Gastrocnemius medialis (tissue), 4 donors: ENCODE measurements around the gene CCDC87. TPM values are rescaled to one million over a fixed set of nuclear protein-coding genes. Genes with fewer than 3 reads are reported as not detected.
"Not testable (repeated sequence)": the region's sequence is repeated elsewhere in the genome, so short reads cannot be mapped to it uniquely, and the experiment has no call there.

ENCODE experiments used
- ATAC-seq, 2 donors: fragments of 150-250 bp; one replicate each; pipeline ENCODE4 v1.9.1; 2016
- DNase-seq, 2 donors: peaks; one replicate each; pipeline ENCODE4 v3.0.0-alpha.2; 2019
- H3K27ac ChIP-seq, 4 donors: fragments of 200-600 bp; sonication (generic); 1 replicate in 1 of 4; 2 replicates in 3 of 4; pipeline ENCODE4 v1.5.1; 2016 to 2018; ENCODE audit warnings: mild to moderate bottlenecking in 2 of 4, moderate library complexity in 1 of 4
- H3K27me3 ChIP-seq, 3 donors: fragments of 200-600 bp; sonication (generic) in 2 of 3; 1 replicate in 1 of 3; 2 replicates in 2 of 3; pipeline versions ENCODE4 v1.5.1 to v1.6.0; 2016 to 2019; ENCODE audit warnings: mild to moderate bottlenecking in 1 of 3, moderate library complexity in 1 of 3
- H3K36me3 ChIP-seq, 2 donors: fragments of 200-600 bp; sonication (generic) in 1 of 2; one replicate each; pipeline ENCODE4 v1.5.1; 2017 to 2018
- H3K4me1 ChIP-seq, 2 donors: fragments of 200-600 bp; sonication (generic) in 1 of 2; one replicate each; pipeline ENCODE4 v1.5.1; 2016 to 2017; ENCODE audit warnings: mild to moderate bottlenecking in 2 of 2
- H3K4me3 ChIP-seq, 4 donors: fragments of 200-600 bp; sonication (generic) in 3 of 4; 1 replicate in 1 of 4; 2 replicates in 3 of 4; pipeline ENCODE4 v1.5.1; 2016 to 2019; ENCODE audit warnings: mild to moderate bottlenecking in 2 of 4
- H3K9me3 ChIP-seq, 3 donors: fragments of 200-600 bp; sonication (generic) in 2 of 3; 1 replicate in 1 of 3; 2 replicates in 2 of 3; pipeline ENCODE4 v1.5.1; 2016 to 2019
- POLR2A ChIP-seq, 2 donors: fragments of 450-650 bp; IDR thresholded peaks; one replicate each; pipeline ENCODE4 v1.6.1; 2017; ENCODE audit warnings: antibody characterized with exemption in 2 of 2, mild to moderate bottlenecking in 2 of 2, moderate library complexity in 2 of 2
- in situ Hi-C, 4 donors: fragments of 200-750 bp; cut with MboI; loops; one replicate each; pipeline versions ENCODE4 v1.15.0 to v1.8.0; 2017; ENCODE audit warnings: low sequenced_read_pairs in 4 of 4
- intact Hi-C: fragments of 100-400 bp; cut with DNase I; formaldehyde crosslinking; loops from one replicate; pipeline ENCODE4 v1.15.1; 2023; ENCODE audit warnings: low total_unique reads
- total RNA-seq, 4 donors: library from RNA; depleted of rRNA; stranded (reverse); fragments of >200 nt; gene quantifications; one replicate each; pipeline versions ENCODE4 v1.1.0 to v1.2.3, GENCODE V29; 2016
- TF ChIP-seq, protein P1 (sequence below), 5 experiments: fragments of 450-650 bp in 3 of 5; fragments of 200-600 bp in 2 of 5; sonication (generic) in 2 of 5; IDR thresholded peaks in 4 of 5; conservative IDR thresholded peaks in 1 of 5; 1 replicate in 4 of 5; 2 replicates in 1 of 5; pipeline ENCODE4 v1.5.1; 2016 to 2019; ENCODE audit warnings: antibody characterized with exemption in 5 of 5, mild to moderate bottlenecking in 3 of 5, moderate library complexity in 3 of 5

CCDC87 gene
- total RNA-seq, 4 donors from 2014 or later = 0.13 to 0.41 TPM; not detected in 2

DNA sequence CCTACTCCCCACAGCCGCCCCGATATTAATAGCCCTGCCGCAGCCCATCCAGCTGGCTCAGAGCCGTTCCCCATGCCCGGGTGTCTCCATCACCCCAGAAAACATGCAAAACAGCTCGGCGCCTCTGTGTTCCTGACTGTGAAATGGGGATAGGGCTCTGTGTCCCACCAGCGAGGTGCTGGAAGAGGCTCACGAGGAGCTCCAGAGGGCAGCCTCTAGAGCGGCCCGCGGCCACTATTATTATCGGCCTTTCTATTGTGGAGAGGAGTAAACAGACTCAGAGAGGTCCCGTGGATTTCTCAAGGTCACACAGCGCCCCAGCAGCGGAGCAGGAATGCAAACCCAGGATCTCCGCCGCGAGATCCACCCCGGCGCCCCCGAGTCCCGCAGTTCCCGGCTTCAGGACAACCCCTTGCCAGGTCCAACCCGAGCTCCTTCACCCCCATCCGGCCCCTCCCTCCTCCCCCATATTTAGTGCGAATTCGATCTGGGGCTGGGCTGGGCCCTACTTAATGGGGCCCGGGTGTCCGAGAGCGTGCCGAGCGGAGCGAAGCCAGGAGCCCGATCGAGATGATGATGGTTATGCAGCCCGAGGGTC lies 46.4 kb downstream of the CCDC87 start, which contains the start of gene ACTN3:
Gene ACTN3, plus strand, starts transcription at position 536 of the 598 bp plus-strand sequence. Its CDS starts 35 bp downstream, at position 571.
- Histone ChIP-seq H3K4me3 (peak within 1 kb of the TSS; percentile 70 to 99 (median 80)), H3K36me3 (peaks cover 0 to 4% of the 10 kb centered on the region in 2 donors), H3K4me1 (peaks cover 25 to 50% of the 10 kb centered on the region in 2 donors), H3K9me3 (no peaks in the 10 kb centered on the region), H3K27me3 (no peaks in the 10 kb centered on the region), H3K27ac (peak within 1 kb of the TSS; percentile 79 to 94 (median 91))
- ATAC-seq = peak; percentile 7
- in situ Hi-C loops = no loop called here
- DNase-seq = peak; percentile 27 to 52
- no peak for TF ChIP-seq POLR2A (IDR thresholded peaks at IDR 0.05)
- TF ChIP-seq, protein P1, sequence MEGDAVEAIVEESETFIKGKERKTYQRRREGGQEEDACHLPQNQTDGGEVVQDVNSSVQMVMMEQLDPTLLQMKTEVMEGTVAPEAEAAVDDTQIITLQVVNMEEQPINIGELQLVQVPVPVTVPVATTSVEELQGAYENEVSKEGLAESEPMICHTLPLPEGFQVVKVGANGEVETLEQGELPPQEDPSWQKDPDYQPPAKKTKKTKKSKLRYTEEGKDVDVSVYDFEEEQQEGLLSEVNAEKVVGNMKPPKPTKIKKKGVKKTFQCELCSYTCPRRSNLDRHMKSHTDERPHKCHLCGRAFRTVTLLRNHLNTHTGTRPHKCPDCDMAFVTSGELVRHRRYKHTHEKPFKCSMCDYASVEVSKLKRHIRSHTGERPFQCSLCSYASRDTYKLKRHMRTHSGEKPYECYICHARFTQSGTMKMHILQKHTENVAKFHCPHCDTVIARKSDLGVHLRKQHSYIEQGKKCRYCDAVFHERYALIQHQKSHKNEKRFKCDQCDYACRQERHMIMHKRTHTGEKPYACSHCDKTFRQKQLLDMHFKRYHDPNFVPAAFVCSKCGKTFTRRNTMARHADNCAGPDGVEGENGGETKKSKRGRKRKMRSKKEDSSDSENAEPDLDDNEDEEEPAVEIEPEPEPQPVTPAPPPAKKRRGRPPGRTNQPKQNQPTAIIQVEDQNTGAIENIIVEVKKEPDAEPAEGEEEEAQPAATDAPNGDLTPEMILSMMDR (IDR thresholded peaks at IDR 0.05 in 4 of 5, conservative IDR thresholded peaks at IDR 0.05 in 1 of 5) = no peak
- intact Hi-C loops = loop anchor here (1.0 to 2.0 kb wide), 3 partner anchors 22 to 132 kb away; partner anchors contain the start of genes CCDC87 and CCS

DNA sequence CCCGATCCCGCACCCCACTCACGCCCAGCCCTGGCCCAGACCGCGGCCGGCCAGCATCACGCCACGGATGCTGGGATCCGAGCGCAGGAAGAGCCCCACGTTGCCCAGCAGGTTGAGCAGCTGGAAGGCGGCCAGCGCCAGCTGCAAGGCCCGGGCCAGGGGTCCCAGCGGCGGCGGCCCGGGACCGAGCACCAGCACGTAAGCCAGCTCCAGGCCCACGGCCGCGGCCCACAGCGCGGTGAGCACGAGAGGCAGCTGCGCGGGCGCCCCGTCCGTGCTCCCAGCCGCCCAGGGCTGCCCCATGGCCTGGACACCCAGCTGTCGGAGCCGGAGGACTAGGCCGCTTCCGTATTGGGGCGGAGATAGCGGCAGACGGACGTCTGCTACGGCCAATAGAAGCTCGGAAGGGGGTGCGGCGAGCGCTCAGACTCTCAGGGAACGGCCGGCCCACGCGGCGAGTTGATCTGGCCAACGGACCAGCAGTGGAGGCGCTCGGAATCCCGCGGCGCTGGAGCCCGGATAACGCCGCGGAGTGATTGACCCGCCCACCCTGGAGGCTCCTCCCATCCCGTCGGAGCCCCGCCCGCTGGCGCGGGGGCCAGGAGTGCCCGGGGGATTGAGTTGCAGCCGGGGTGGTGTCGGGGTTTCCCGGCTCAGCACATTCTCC lies 47.0 kb downstream of the CCDC87 start, which contains the start of gene ZDHHC24:
Gene ZDHHC24, minus strand, starts transcription at position 348 of the 667 bp plus-strand sequence. Its CDS starts 45 bp downstream, at position 303.
- H3K4me1 ChIP-seq = peaks cover 25 to 50% of the 10 kb centered on the region in 2 donors
- peaks cover 0 to 4% of the 10 kb centered on the region in 2 donors for H3K36me3 ChIP-seq
- intact Hi-C loops = loop anchor here (1.0 to 2.0 kb wide), 3 partner anchors 22 to 132 kb away; partner anchors contain the start of genes CCDC87 and CCS
- in situ Hi-C loops = no loop called here
- no peaks in the 10 kb centered on the region for H3K27me3 ChIP-seq
- H3K27ac ChIP-seq = peak within 1 kb of the TSS; percentile 79 to 94 (median 91)
- TF ChIP-seq, protein P1 (IDR thresholded peaks at IDR 0.05 in 4 of 5, conservative IDR thresholded peaks at IDR 0.05 in 1 of 5) = no peak
- TF ChIP-seq POLR2A (IDR thresholded peaks at IDR 0.05) = peak; percentile 49 to 75
- peak within 1 kb of the TSS; percentile 70 to 99 (median 80) for H3K4me3 ChIP-seq
- H3K9me3 ChIP-seq = no peaks in the 10 kb centered on the region
- peak; percentile 86 to 92 for ATAC-seq
- DNase-seq = peak; percentile 96 to 97

DNA sequence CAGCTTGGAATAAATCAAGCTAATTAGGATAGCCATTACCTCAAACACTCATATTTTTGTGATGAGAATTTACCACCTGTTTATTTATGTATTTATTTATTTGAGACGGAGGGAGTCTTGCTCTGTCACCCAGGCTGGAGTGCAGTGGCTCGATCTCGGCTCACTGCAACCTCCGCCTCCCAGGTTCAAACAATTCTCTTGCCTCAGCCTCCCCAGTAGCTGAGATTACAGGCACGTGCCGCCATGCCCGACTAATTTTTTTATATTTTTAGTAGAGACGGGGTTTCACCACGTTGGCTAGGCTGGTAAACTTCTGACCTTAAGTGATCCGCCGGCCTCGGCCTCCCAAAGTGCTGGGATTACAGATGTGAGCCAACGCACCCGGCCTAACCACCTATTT lies 47.9 kb downstream of the CCDC87 start:
- Histone ChIP-seq H3K4me3 (peak overlapping the region; percentile 70 to 99 (median 80)), H3K4me1 (peaks cover 25 to 50% of the 10 kb centered on the region in 2 donors), H3K27ac (peak overlapping the region; percentile 79 to 94 (median 91))
- H3K9me3 ChIP-seq, intact Hi-C loops, DNase-seq, in situ Hi-C loops, ATAC-seq, H3K27me3 ChIP-seq, H3K36me3 ChIP-seq: not testable (repeated sequence)

DNA sequence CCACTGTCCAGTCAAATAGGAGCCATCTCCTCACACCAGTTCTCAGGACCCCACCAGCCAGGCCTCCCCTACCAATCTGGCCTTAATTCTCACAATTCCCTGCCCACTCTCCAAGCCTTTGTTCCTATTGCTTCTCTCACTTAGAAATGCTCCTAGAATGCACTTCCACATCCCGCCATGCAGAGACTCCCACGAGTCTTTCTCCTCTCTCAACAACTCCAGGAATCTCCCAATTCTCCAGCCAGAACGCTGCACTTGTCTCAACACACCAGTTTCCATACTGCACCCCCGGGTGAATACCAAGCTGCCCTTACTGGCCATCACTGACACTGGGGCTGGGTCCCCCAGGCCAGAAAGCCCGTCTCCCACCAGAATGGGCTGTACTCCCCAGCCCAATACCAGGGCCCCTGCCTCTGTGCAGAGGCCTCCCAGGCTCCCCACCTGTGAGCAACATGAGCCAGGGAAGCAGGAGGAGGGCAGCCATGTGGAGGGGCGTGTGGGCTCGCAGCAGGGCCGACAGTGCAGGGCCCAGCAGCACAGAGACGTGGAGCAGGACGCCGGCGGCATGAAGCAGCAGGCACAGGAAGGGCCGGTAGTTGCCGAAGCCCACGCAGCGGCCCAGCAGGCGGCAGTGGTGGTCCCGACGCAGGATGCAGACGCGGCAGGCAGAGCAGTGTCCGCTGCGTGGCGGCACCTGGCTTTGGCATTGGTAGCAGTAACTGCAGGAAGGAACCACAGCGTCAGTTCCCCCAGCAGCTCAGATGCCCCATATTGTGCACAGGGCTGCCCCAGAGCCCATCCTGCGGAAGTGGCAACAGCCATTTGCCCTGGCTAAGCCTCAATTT lies 49.4 kb downstream of the CCDC87 start:
- ATAC-seq (no peak), DNase-seq (no peak)
- H3K9me3 ChIP-seq = no peaks in the 10 kb centered on the region
- intact Hi-C loops (no loop called here), in situ Hi-C loops (no loop called here)
- TF ChIP-seq, protein P1 (IDR thresholded peaks at IDR 0.05 in 4 of 5, conservative IDR thresholded peaks at IDR 0.05 in 1 of 5) = peak in 1 of 5 experiments; percentile 20
- TF ChIP-seq POLR2A (IDR thresholded peaks at IDR 0.05) = no peak
- no peak overlapping the region for H3K4me3 ChIP-seq
- peak overlapping the region in 2 of 4 donors; percentile 18 to 41 for H3K27ac ChIP-seq
- peaks cover 0 to 11% of the 10 kb centered on the region in 2 donors for H3K36me3 ChIP-seq
- no peaks in the 10 kb centered on the region for H3K27me3 ChIP-seq
- H3K4me1 ChIP-seq = peaks cover 25 to 46% of the 10 kb centered on the region in 2 donors
